Liver (tissue), 9 donors: Measurements from ENCODE around the gene GLI1. TPM values are rescaled to one million over a fixed set of nuclear protein-coding genes. Genes with fewer than 3 reads are reported as not detected.

Experiments
- DNase-seq: peaks from one replicate; pipeline ENCODE4 v3.0.0-alpha.2; 2017; ENCODE audit warnings: low spot score
- H3K27ac ChIP-seq, 2 donors: one replicate each; pipeline ENCODE4 v1.7.0; 2013; ENCODE audit warnings: inconsistent platforms in 2 of 2, low read length in 2 of 2, control low read depth in 1 of 2, low read depth in 1 of 2, mild to moderate bottlenecking in 1 of 2
- H3K27me3 ChIP-seq, 4 donors: one replicate each; pipeline versions ENCODE4 v1.6.1 to v1.7.0; 2013; ENCODE audit warnings: low read length in 3 of 4, inconsistent platforms in 1 of 4, mild to moderate bottlenecking in 1 of 4, moderate library complexity in 1 of 4; ENCODE audit not compliant: control insufficient read depth in 4 of 4, insufficient read depth in 4 of 4
- H3K36me3 ChIP-seq, 4 donors: one replicate each; pipeline versions ENCODE4 v1.6.1 to v1.7.0; 2013; ENCODE audit warnings: low read length in 3 of 4, mild to moderate bottlenecking in 3 of 4, low read depth in 1 of 4, moderate library complexity in 1 of 4; ENCODE audit not compliant: control insufficient read depth in 4 of 4, insufficient read depth in 3 of 4
- H3K4me1 ChIP-seq, 4 donors: one replicate each; pipeline versions ENCODE4 v1.6.1 to v1.7.0; 2013; ENCODE audit warnings: low read length in 3 of 4, mild to moderate bottlenecking in 3 of 4, moderate library complexity in 1 of 4; ENCODE audit not compliant: control insufficient read depth in 4 of 4, insufficient read depth in 4 of 4
- H3K4me3 ChIP-seq, 3 donors: one replicate each; pipeline versions ENCODE4 v1.6.1 to v1.7.0; 2013; ENCODE audit warnings: low read length in 3 of 3, control low read depth in 1 of 3, low read depth in 1 of 3, mild to moderate bottlenecking in 1 of 3
- H3K9ac ChIP-seq, 2 donors: one replicate each; pipeline ENCODE4 v1.7.0; 2013; ENCODE audit warnings: low read length in 2 of 2, mild to moderate bottlenecking in 2 of 2, moderate library complexity in 2 of 2, control low read depth in 1 of 2, low read depth in 1 of 2
- H3K9me3 ChIP-seq, 4 donors: one replicate each; pipeline versions ENCODE4 v1.6.1 to v1.7.0; 2013; ENCODE audit warnings: low read length in 3 of 4; ENCODE audit not compliant: control insufficient read depth in 4 of 4
- GABPA ChIP-seq, 2 donors: IDR thresholded peaks in 1 of 2; conservative IDR thresholded peaks in 1 of 2; 2 replicates each; pipeline ENCODE4 v1.6.1; 2016; ENCODE audit warnings: antibody characterized with exemption in 2 of 2, mild to moderate bottlenecking in 1 of 2, moderate library complexity in 1 of 2
- HNF4A ChIP-seq, 2 donors: conservative IDR thresholded peaks; 2 replicates each; pipeline ENCODE4 v1.6.1; 2016; ENCODE audit warnings: antibody characterized with exemption in 2 of 2, mild to moderate bottlenecking in 2 of 2
- HNF4G ChIP-seq: IDR thresholded peaks from 2 replicates; pipeline ENCODE4 v1.6.1; 2016; ENCODE audit warnings: antibody characterized with exemption
- JUND ChIP-seq, 2 donors: IDR thresholded peaks; 2 replicates each; pipeline ENCODE4 v1.6.1; 2016; ENCODE audit warnings: antibody characterized with exemption in 2 of 2
- RXRA ChIP-seq, 2 donors: IDR thresholded peaks; 2 replicates each; pipeline ENCODE4 v1.6.1; 2017 to 2018; ENCODE audit warnings: antibody characterized with exemption in 2 of 2, mild to moderate bottlenecking in 1 of 2
- TAF1 ChIP-seq: conservative IDR thresholded peaks from 2 replicates; pipeline ENCODE4 v1.6.1; 2016; ENCODE audit warnings: antibody characterized with exemption, mild to moderate bottlenecking
- YY1 ChIP-seq: IDR thresholded peaks from 2 replicates; pipeline ENCODE4 v1.6.1; 2016; ENCODE audit warnings: antibody characterized with exemption, mild to moderate bottlenecking
- WGBS: extraction: QIAGEN DNeasy Blood & Tissue Kit; methylation state at CpG from one replicate; pipeline ENCODE4 v1.1.7; 2013; 5-methylcytosine and 5-hydroxymethylcytosine counted together
- polyA plus RNA-seq, 2 donors: library from polyadenylated mRNA; stranded (reverse) in 1 of 2; unstranded in 1 of 2; fragments of 200-250 nt in 1 of 2; fragments of >200 nt in 1 of 2; fragmentation: Nextera tagmentation in 1 of 2; extraction: Ambion mirVana in 1 of 2; gene quantifications; one replicate each; pipeline versions ENCODE4 v1.2.1 to v1.2.3, GENCODE V29; 2013 to 2015
- total RNA-seq, 2 donors: library from RNA; depleted of rRNA; stranded (reverse); fragments of >200 nt; gene quantifications; one replicate each; pipeline ENCODE4 v1.2.3, GENCODE V29; 2014
- TF ChIP-seq, protein P1 (sequence below): IDR thresholded peaks from 2 replicates; pipeline ENCODE4 v1.6.1; 2016; ENCODE audit warnings: antibody characterized with exemption
- TF ChIP-seq, protein P2 (sequence below): IDR thresholded peaks from 2 replicates; pipeline ENCODE4 v1.6.1; 2016; ENCODE audit warnings: antibody characterized with exemption
- TF ChIP-seq, protein P3 (sequence below): fragments of 150-350 bp; IDR thresholded peaks from 2 replicates; pipeline ENCODE4 v1.5.1; 2017; ENCODE audit warnings: improper control_type of control experiment, low read depth, low read length; ENCODE audit not compliant: missing input control
- donor health status: healthy.
- donor health status: healthy.
- donor health status: healthy.
- donor health status: healthy.
- donor health status: healthy.

The GLI1 gene
- total and polyA plus RNA-seq, 4 donors: 0.09 to 0.44 (median 0.24) TPM

DNA sequence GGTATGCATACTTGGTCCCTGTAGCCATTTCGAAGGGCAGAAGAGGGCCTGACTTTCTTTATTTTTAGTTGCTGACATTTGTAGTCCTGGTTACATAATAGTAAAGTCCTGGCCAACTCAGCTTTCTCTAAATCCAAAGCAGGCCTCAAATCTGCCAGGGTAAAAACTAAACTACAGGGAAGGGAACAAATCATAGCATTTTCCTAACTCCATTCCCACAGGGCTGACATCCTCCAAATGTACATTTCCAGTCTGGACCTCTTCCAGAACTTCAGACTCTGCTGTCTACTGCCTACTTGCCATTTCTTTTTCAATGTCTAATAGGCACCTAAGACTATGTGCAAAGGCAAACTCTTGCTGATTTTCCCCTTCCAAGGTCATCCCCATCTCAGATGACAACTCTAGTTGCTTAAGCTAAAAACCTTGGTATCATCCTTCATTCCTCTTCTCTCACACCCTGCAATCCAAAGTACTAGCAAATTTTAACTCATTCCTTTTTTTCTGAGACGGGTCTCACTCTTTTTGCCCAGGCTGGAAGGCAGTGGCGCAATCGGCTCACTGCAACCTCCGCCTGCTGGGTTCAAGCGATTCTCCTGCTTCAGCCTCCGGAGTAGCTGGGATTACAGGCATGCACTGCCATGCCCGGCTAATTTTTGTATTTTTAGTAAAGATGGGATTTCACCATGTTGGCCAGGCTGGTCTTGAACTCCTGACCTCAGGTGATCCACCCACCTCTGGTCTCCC lies 58.8 kb downstream of the GLI1 start:
- TF ChIP-seq JUND (IDR thresholded peaks at IDR 0.05) (no peak), RXRA (IDR thresholded peaks at IDR 0.05) (no peak)
- Histone ChIP-seq H3K4me1 (peaks cover 4 to 41% (median 20%) of the 10 kb centered on the region in 4 donors), H3K4me3 (peak overlapping the region in 2 of 3 donors; percentile 2 to 88), H3K9me3 (no peaks in the 10 kb centered on the region), H3K36me3 (peaks cover 3 to 37% (median 35%) of the 10 kb centered on the region in 4 donors), H3K9ac (no peak overlapping the region), H3K27ac (peak overlapping the region; percentile 25 to 94), H3K27me3 (no peaks in the 10 kb centered on the region)
- 48% methylated on average over 8 of the region's 8 CpGs for WGBS
- DNase-seq: no peak

DNA sequence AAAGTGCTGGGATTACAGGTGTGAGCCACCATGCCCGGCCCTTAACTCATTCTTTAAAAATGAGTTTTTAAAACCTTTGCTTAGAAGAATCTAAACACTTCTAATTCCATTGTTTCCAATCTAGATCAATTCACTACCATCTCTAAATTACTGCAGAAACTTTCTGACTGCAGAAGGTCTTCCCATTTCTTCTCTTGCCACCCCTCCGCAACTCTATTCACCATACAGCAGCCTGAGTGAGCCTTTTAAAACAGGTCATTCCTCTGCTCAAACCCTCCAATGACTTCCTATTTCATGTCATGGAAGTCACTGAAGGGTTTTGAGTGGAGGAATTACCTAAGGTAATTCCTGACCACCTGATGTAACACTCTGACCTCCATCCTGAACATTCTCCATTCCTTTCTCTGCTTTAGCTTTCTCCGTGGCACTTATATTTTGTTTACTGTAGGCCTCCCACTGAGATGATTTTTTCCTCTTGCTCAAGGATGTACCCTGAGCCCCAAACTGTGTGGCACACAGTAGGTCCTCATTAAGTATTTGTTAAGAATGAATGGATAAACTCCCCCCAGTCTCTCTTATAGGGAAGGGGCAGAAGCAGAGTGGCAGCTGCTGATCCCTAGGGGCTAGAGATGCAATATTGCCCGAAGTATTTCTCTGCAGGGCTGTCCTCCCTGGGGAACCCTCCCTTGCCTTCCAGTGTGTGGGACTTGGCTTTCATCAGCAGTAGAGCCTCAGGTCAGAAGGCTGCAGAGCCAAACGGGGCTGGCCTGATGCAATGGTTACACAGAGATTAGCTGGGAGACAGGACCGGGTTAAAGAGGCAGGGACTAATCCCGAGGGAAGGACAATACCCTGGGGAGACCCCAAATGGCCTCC lies 59.6 kb downstream of the GLI1 start:
- H3K36me3 ChIP-seq: peaks cover 3 to 35% (median 33%) of the 10 kb centered on the region in 4 donors
- H3K9me3 ChIP-seq: no peaks in the 10 kb centered on the region
- peak overlapping the region; percentile 80 to 89 for H3K9ac ChIP-seq
- TF ChIP-seq, protein P1, sequence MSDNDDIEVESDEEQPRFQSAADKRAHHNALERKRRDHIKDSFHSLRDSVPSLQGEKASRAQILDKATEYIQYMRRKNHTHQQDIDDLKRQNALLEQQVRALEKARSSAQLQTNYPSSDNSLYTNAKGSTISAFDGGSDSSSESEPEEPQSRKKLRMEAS: no peak
- TF ChIP-seq HNF4G (no peak), TAF1 (no peak), YY1 (peak; percentile 10), RXRA (IDR thresholded peaks at IDR 0.05) (no peak)
- TF ChIP-seq, protein P2, sequence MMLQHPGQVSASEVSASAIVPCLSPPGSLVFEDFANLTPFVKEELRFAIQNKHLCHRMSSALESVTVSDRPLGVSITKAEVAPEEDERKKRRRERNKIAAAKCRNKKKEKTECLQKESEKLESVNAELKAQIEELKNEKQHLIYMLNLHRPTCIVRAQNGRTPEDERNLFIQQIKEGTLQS: peak; percentile 23
- TF ChIP-seq, protein P3, sequence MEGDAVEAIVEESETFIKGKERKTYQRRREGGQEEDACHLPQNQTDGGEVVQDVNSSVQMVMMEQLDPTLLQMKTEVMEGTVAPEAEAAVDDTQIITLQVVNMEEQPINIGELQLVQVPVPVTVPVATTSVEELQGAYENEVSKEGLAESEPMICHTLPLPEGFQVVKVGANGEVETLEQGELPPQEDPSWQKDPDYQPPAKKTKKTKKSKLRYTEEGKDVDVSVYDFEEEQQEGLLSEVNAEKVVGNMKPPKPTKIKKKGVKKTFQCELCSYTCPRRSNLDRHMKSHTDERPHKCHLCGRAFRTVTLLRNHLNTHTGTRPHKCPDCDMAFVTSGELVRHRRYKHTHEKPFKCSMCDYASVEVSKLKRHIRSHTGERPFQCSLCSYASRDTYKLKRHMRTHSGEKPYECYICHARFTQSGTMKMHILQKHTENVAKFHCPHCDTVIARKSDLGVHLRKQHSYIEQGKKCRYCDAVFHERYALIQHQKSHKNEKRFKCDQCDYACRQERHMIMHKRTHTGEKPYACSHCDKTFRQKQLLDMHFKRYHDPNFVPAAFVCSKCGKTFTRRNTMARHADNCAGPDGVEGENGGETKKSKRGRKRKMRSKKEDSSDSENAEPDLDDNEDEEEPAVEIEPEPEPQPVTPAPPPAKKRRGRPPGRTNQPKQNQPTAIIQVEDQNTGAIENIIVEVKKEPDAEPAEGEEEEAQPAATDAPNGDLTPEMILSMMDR: no peak
- peak; percentile 41 for DNase-seq
- H3K4me1 ChIP-seq: peaks cover 7 to 49% (median 28%) of the 10 kb centered on the region in 4 donors
- WGBS: 22% methylated on average over 7 of the region's 7 CpGs
- peak overlapping the region; percentile 94 to 95 for H3K27ac ChIP-seq
- H3K27me3 ChIP-seq: no peaks in the 10 kb centered on the region
- peak overlapping the region; percentile 88 to 98 (median 97) for H3K4me3 ChIP-seq

DNA sequence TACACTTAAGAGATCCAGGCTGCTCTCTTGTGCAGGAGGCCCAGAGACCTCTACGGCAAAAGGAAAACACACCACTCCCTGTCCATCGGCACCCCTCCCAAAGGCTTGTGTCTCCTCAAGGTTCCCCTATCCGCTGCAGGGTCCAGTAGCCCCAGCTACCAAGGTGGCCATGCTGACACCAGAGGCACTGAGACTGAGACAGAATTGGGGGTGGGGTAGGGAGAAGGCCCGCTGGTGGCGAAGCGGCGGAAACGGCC lies 60.1 kb downstream of the GLI1 start:
- peak overlapping the region; percentile 88 to 98 (median 97) for H3K4me3 ChIP-seq
- peaks cover 10 to 54% (median 33%) of the 10 kb centered on the region in 4 donors for H3K4me1 ChIP-seq
- no peaks in the 10 kb centered on the region for H3K9me3 ChIP-seq
- H3K27me3 ChIP-seq: no peaks in the 10 kb centered on the region
- WGBS: under 1% methylated on average over 8 of the region's 8 CpGs
- no peak for DNase-seq
- TF ChIP-seq, protein P1: no peak
- TF ChIP-seq HNF4A (conservative IDR thresholded peaks at IDR 0.05) (no peak), GABPA (IDR thresholded peaks at IDR 0.05 in 1 of 2, conservative IDR thresholded peaks at IDR 0.05 in 1 of 2) (no peak)
- TF ChIP-seq, protein P3: no peak
- peak overlapping the region; percentile 94 to 95 for H3K27ac ChIP-seq
- H3K9ac ChIP-seq: peak overlapping the region; percentile 80 to 89
- H3K36me3 ChIP-seq: peaks cover 3 to 33% (median 29%) of the 10 kb centered on the region in 4 donors
